ENCODE data around the gene TGIF2. TPM values are rescaled to one million over a fixed set of nuclear protein-coding genes. Genes with fewer than 3 reads are reported as not detected.
A peak's percentile ranks its signal among the peaks of the same experiment; 100 is the strongest.

The TGIF2 gene
- total and polyA plus RNA-seq, 2 of the 4 experiments (the other 2 are of a cell fraction), result 9.7 to 12.7 TPM

DNA sequence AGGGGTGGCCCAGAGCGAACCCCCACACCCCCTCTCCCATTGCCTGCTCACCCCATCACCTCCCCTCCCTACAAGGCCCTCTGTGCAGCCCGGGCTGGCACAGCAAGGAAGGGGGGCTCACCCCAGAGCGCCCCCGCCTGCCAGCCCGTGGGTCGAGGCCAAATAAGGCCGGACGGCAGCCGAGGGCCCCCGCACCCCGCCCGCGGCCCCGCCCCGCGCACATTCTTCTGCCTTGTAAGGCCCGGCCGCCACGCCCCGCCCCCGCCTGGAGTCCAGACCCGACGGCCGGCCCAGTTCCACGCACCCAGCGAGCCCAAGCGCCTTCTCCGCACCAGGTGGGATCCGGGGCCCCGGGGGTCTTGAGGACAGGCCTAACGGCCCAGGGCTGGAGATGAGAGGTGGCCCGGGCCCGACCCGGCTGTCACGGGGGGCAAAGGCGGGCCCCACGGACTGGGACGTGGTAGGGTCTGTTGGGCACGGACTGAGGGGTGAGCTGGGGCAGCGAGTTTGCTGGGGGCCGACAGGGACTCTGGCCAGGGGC is 32.1 kb upstream of the TGIF2 start, which contains the start of gene MYL9:
Gene MYL9, plus strand, starts transcription at position 293 of the 541 bp plus-strand sequence. CDS start 3,366 bp downstream, outside the sequence.
- peak within 1 kb of the TSS; percentile 98 for H4K91ac ChIP-seq (ENCODE audit: insufficient read depth, low read depth, low read length)
- intact Hi-C loops (cut with micrococcal nuclease), result loop anchor here (2.0 to 5.0 kb wide), 2 partner anchors 78 to 329 kb away; no protein-coding TSS in a partner anchor

More for the DNA sequence above, 32.1 kb upstream of the TGIF2 start, which contains the start of gene MYL9:
- peak within 1 kb of the TSS; percentile 93 for H2AFZ ChIP-seq (replicated peaks; ENCODE audit: low read length, poor library complexity)
- peak; percentile 62 for DNase-seq
- dilution Hi-C loops (cut with HindIII; ENCODE audit: low sequenced_read_pairs, unreplicated experiment), result no loop called here
- H3K23ac ChIP-seq (ENCODE audit: low read depth, low read length), result peak within 1 kb of the TSS; percentile 98
- peak within 1 kb of the TSS; percentile 99 for H2BK5ac ChIP-seq (ENCODE audit: low read depth, low read length, poor library complexity, severe bottlenecking)
- H2BK20ac ChIP-seq (ENCODE audit: low read depth, low read length), result peak within 1 kb of the TSS; percentile 47; the same call in 1 of the 2 replicates
- H3K36me3 ChIP-seq (ENCODE audit: control insufficient read depth, insufficient read depth, low read length), result peaks cover 18% of the 10 kb centered on the region
- peak within 1 kb of the TSS; percentile 96 for H3K56ac ChIP-seq (ENCODE audit: extremely low read depth, insufficient read depth, low read length)
- peak within 1 kb of the TSS; percentile 99 for H3K27ac ChIP-seq (ENCODE audit: insufficient read depth, low read length)
- peak within 1 kb of the TSS; percentile 85 for H4K5ac ChIP-seq (ENCODE audit: low read depth, low read length)
- peak within 1 kb of the TSS; percentile 89 for H3K4me3 ChIP-seq (ENCODE audit: insufficient read depth, low read depth, low read length)
- ATAC-seq (ENCODE audit: low read depth), result peak; percentile 79
- peak within 1 kb of the TSS; percentile 99 for H3K9ac ChIP-seq (ENCODE audit: low read depth, low read length)
- peak within 1 kb of the TSS; percentile 99 for H3K4ac ChIP-seq (ENCODE audit: low read depth, low read length)
- H3K4me1 ChIP-seq (ENCODE audit: control insufficient read depth, insufficient read depth, low read length), result peaks cover 27% of the 10 kb centered on the region
- CTCF ChIA-PET, result interaction anchor here (0.7 kb wide), 1 partner anchor 11 kb away, joined by 3 read pairs; no protein-coding TSS in a partner anchor
- peak within 1 kb of the TSS; percentile 97 to 99 for H4K8ac ChIP-seq (ENCODE audit: low read depth in 2 of 2, low read length in 2 of 2)
- peak within 1 kb of the TSS; percentile 100 for H2AK5ac ChIP-seq (ENCODE audit: low read depth, low read length)
- peaks cover 20% of the 10 kb centered on the region for H3K9me1 ChIP-seq (ENCODE audit: insufficient read depth, low read length)
- 1% methylated on average over 18 of the region's 41 CpGs; no CpG with 5 or more reads in 1 of the 2 experiments for WGBS, 2 experiments (ENCODE audit: extremely low coverage in 2 of 2, insufficient read length in 1 of 2)
- peak within 1 kb of the TSS; percentile 96 for H2BK120ac ChIP-seq (ENCODE audit: low read depth, low read length)
- peak within 1 kb of the TSS; percentile 91 for H3K18ac ChIP-seq (ENCODE audit: low read depth, low read length)
- POLR2A ChIA-PET (ENCODE audit: unreplicated experiment), result interaction anchor here (1.0 kb wide), 1 partner anchor 10 kb away, joined by 3 read pairs; no protein-coding TSS in a partner anchor
- in situ Hi-C loops (cut with MboI; ENCODE audit: low sequenced_read_pairs), result no loop called here
- no peaks in the 10 kb centered on the region for H3K27me3 ChIP-seq (ENCODE audit: control insufficient read depth, insufficient read depth, low read length)
- H3K14ac ChIP-seq (replicated peaks; ENCODE audit: low read depth, low read length), result peak within 1 kb of the TSS; percentile 100
- H4K20me1 ChIP-seq (ENCODE audit: insufficient read depth, low read length), result peaks cover 49% of the 10 kb centered on the region
- H3K4me2 ChIP-seq (ENCODE audit: low read depth, low read length), result peak within 1 kb of the TSS; percentile 79
- peaks cover 15 to 53% of the 10 kb centered on the region in 2 experiments; a peak in 3 of 4 replicates for H3K79me1 ChIP-seq (ENCODE audit: low read depth in 1 of 2, low read length in 2 of 2)
- no peaks in the 10 kb centered on the region for H3K9me3 ChIP-seq (ENCODE audit: control insufficient read depth, insufficient read depth, low read length)
- peak within 1 kb of the TSS; percentile 100 for H2AK9ac ChIP-seq (replicated peaks; ENCODE audit: low read depth, low read length, poor library complexity)
- H2BK15ac ChIP-seq (ENCODE audit: low read depth, low read length), result peak within 1 kb of the TSS; percentile 95; the same call in 2 of the 3 replicates
- TF ChIP-seq POLR2A (IDR thresholded peaks at IDR 0.05; ENCODE audit: low read depth, low read length) (peak; percentile 54; the same call in 1 of the 2 replicates), MAZ (IDR thresholded peaks at IDR 0.05; ENCODE audit: borderline replicate concordance, low read depth, low read length) (peak; percentile 66; the same call in 1 of the 2 replicates), MXI1 (IDR thresholded peaks at IDR 0.05; ENCODE audit: borderline replicate concordance, low read depth, low read length) (no peak; the same call in 1 of the 2 replicates)
- BruUV-seq (replicated peaks), result no TSS peak

All from IMR-90 (cell line).